ENCODE data around the gene SLC38A6. TPM values are rescaled to one million over a fixed set of nuclear protein-coding genes. Genes with fewer than 3 reads are reported as not detected.

Gene SLC38A6
- total and polyA plus RNA-seq, 2 of the 13 experiments (the other 11 are each of a cell fraction or from before 2014, with no cell fraction given) = 6.9 to 22.1 TPM

DNA sequence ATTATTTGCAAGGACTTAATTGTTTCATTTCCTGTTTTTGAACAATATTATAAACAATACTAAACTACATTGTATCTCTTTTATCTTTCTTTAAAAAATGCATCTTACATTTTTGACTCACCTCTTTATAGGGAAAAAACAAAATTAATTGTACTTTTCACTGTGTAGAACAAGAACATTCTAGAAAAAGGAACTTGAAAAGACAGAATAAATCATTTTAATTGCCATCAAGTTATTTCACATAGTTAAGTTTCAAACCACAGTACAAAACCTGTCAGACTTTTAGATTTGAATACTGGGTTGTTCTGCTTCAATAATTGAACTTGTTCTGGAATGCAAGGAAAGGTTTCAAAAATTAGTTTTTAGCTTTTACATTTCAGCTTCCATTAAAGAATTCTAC lies 50.0 kb downstream of the SLC38A6 start:
- H3K4me1 ChIP-seq (ENCODE audit: insufficient read depth, low read length) = peaks cover 3% of the 10 kb centered on the region; the same call in 1 of the 2 replicates
- intact Hi-C loops (cut with micrococcal nuclease; ENCODE audit: unreplicated experiment) = no loop called here
- DNase-seq (ENCODE audit: low spot score) (no peak), FAIRE-seq (no peak), ATAC-seq (no peak)
- no peaks in the 10 kb centered on the region for H3K79me2 ChIP-seq (ENCODE audit: insufficient read depth, low read length)
- H3K27ac ChIP-seq (ENCODE audit: extremely low read length, insufficient read depth, low read length) = no peak overlapping the region
- no peak overlapping the region for H3K4me3 ChIP-seq (replicated peaks in 1 of 3; ENCODE audit: insufficient read depth in 1 of 3, low read depth in 2 of 3, low read length in 3 of 3)
- in situ Hi-C loops (cut with HindIII; ENCODE audit: extremely low pct_ligation_motif_present, low pct_unique_long_range_greater_than_20kb) = loop anchor here (25.0 kb wide), 1 partner anchor 156 kb away; no protein-coding TSS in a partner anchor
- ChIA-PET CTCF (ENCODE audit: low intra/inter-chr PET ratio, low total read pairs) (no interaction called here), POLR2A (no interaction called here)
- no peak overlapping the region for H3K9ac ChIP-seq (ENCODE audit: insufficient read depth, low read depth, low read length)
- no peak overlapping the region for H2AFZ ChIP-seq (ENCODE audit: low read length)
- TF ChIP-seq ZNF615 (CRISPR knock-in tag; IDR thresholded peaks at IDR 0.05; ENCODE audit: borderline replicate concordance) (no peak), KDM1A (CRISPR knock-in tag; IDR thresholded peaks at IDR 0.05) (no peak), KAT8 (CRISPR knock-in tag; IDR thresholded peaks at IDR 0.05) (no peak), SMAD9 (CRISPR knock-in tag; IDR thresholded peaks at IDR 0.05) (no peak)
- TF ChIP-seq, protein P1, sequence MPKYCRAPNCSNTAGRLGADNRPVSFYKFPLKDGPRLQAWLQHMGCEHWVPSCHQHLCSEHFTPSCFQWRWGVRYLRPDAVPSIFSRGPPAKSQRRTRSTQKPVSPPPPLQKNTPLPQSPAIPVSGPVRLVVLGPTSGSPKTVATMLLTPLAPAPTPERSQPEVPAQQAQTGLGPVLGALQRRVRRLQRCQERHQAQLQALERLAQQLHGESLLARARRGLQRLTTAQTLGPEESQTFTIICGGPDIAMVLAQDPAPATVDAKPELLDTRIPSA (CRISPR knock-in tag; IDR thresholded peaks at IDR 0.05; ENCODE audit: borderline replicate concordance) = no peak
- TF ChIP-seq, protein P2, sequence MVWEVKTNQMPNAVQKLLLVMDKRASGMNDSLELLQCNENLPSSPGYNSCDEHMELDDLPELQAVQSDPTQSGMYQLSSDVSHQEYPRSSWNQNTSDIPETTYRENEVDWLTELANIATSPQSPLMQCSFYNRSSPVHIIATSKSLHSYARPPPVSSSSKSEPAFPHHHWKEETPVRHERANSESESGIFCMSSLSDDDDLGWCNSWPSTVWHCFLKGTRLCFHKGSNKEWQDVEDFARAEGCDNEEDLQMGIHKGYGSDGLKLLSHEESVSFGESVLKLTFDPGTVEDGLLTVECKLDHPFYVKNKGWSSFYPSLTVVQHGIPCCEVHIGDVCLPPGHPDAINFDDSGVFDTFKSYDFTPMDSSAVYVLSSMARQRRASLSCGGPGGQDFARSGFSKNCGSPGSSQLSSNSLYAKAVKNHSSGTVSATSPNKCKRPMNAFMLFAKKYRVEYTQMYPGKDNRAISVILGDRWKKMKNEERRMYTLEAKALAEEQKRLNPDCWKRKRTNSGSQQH (CRISPR knock-in tag; IDR thresholded peaks at IDR 0.05; ENCODE audit: low read depth) = no peak
- TF ChIP-seq, protein P3, sequence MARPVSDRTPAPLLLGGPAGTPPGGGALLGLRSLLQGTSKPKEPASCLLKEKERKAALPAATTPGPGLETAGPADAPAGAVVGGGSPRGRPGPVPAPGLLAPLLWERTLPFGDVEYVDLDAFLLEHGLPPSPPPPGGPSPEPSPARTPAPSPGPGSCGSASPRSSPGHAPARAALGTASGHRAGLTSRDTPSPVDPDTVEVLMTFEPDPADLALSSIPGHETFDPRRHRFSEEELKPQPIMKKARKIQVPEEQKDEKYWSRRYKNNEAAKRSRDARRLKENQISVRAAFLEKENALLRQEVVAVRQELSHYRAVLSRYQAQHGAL (CRISPR knock-in tag; IDR thresholded peaks at IDR 0.05; ENCODE audit: not compliant biosample characterization) = no peak
- TF ChIP-seq, protein P4, sequence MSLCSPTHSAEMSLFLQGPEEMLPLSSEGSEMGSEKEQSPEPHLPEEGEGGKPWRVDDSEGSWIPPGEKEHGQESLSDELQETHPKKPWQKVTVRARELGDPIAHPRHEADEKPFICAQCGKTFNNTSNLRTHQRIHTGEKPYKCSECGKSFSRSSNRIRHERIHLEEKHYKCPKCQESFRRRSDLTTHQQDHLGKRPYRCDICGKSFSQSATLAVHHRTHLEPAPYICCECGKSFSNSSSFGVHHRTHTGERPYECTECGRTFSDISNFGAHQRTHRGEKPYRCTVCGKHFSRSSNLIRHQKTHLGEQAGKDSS (CRISPR knock-in tag; IDR thresholded peaks at IDR 0.05; ENCODE audit: borderline replicate concordance, low read depth) = no peak
- TF ChIP-seq, protein P5, sequence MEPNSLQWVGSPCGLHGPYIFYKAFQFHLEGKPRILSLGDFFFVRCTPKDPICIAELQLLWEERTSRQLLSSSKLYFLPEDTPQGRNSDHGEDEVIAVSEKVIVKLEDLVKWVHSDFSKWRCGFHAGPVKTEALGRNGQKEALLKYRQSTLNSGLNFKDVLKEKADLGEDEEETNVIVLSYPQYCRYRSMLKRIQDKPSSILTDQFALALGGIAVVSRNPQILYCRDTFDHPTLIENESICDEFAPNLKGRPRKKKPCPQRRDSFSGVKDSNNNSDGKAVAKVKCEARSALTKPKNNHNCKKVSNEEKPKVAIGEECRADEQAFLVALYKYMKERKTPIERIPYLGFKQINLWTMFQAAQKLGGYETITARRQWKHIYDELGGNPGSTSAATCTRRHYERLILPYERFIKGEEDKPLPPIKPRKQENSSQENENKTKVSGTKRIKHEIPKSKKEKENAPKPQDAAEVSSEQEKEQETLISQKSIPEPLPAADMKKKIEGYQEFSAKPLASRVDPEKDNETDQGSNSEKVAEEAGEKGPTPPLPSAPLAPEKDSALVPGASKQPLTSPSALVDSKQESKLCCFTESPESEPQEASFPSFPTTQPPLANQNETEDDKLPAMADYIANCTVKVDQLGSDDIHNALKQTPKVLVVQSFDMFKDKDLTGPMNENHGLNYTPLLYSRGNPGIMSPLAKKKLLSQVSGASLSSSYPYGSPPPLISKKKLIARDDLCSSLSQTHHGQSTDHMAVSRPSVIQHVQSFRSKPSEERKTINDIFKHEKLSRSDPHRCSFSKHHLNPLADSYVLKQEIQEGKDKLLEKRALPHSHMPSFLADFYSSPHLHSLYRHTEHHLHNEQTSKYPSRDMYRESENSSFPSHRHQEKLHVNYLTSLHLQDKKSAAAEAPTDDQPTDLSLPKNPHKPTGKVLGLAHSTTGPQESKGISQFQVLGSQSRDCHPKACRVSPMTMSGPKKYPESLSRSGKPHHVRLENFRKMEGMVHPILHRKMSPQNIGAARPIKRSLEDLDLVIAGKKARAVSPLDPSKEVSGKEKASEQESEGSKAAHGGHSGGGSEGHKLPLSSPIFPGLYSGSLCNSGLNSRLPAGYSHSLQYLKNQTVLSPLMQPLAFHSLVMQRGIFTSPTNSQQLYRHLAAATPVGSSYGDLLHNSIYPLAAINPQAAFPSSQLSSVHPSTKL (CRISPR knock-in tag; IDR thresholded peaks at IDR 0.05) = no peak
- no peak overlapping the region for H3K4me2 ChIP-seq (ENCODE audit: low read depth, low read length)
- no peaks in the 10 kb centered on the region for H3K27me3 ChIP-seq (ENCODE audit: control insufficient read depth in 1 of 2, insufficient read depth in 2 of 2, low read length in 2 of 2)
- no peaks in the 10 kb centered on the region for H3K9me3 ChIP-seq (ENCODE audit: low read length)
- H3K36me3 ChIP-seq (replicated peaks in 1 of 2; ENCODE audit: control insufficient read depth in 1 of 2, insufficient read depth in 2 of 2, low read length in 2 of 2) = no peaks in the 10 kb centered on the region
- BruUV-seq (replicated peaks) = no TSS peak
- no peaks in the 10 kb centered on the region for H4K20me1 ChIP-seq (ENCODE audit: insufficient read depth, low read length)

Measured in HepG2 (cell line).